ENCODE results near the gene ANKHD1.

GRCh38 chr5:140550147-140551079 lies 148.8 kb downstream of the ANKHD1 start:
- TF ChIP-seq CTCF (IDR thresholded peaks at IDR 0.05; ENCODE audit: insufficient read depth, low read length), result no peak
- TF ChIP-seq POLR2AphosphoS5 (IDR thresholded peaks at IDR 0.05; ENCODE audit: low read depth), result no peak; the same call in none of the 2 replicates
- TF ChIP-seq REST (IDR thresholded peaks at IDR 0.05; ENCODE audit: insufficient replicate concordance, low read depth), result no peak
- no peak for TF ChIP-seq GABPA (IDR thresholded peaks at IDR 0.05; ENCODE audit: low read depth)
- no peak for TF ChIP-seq SPI1 (IDR thresholded peaks at IDR 0.05; ENCODE audit: borderline replicate concordance, low read depth)
